Activated CD8-positive, alpha-beta T cell treated with anti-CD3 and anti-CD28 coated beads, Interleukin-2, amount 10 ng/mL, durations not matched to agents 7 days and 5 days (primary cell): Measurements from ENCODE around the gene SPDYE6. TPM values are rescaled to one million over a fixed set of nuclear protein-coding genes. Genes with fewer than 3 reads are reported as not detected.

ENCODE experiments used
- microRNA-seq: library from miRNA; unstranded; fragments of <30 nt; microRNA quantifications from one replicate; pipeline ENCODE4 v1.2.0, GENCODE V29; 2022
- total RNA-seq, 2 experiments: library from RNA; stranded (reverse); gene quantifications; one replicate each; pipeline ENCODE4 v1.2.3, GENCODE V29; 2021

The SPDYE6 gene
- total RNA-seq, 2 experiments from 2014 or later, result not detected

Small RNAs within 50 kb of the gene (microRNA-seq; reads per million reads assigned to microRNA genes)
- gene MIR548O, result not detected

Other genes starting within 250 kb of the SPDYE6 start
- under 1 TPM; 0.16 to 0.52 TPM for gene SH2B2, start 69.6 kb downstream of the SPDYE6 start, total RNA-seq
- 10 to 100 TPM; 26.8 to 28.1 TPM for gene PRKRIP1, start 39.9 kb upstream of the SPDYE6 start, total RNA-seq
- 10 to 100 TPM; 72.5 to 72.8 TPM for gene ORAI2, start 77.1 kb upstream of the SPDYE6 start, total RNA-seq
- 10 to 100 TPM; 10.8 to 11.1 TPM for gene ALKBH4, start 108.4 kb upstream of the SPDYE6 start, total RNA-seq
- 10 to 100 TPM; 16.7 to 21.7 TPM for gene LRWD1, start 108.5 kb upstream of the SPDYE6 start, total RNA-seq
- gene POLR2J, start 122.5 kb upstream of the SPDYE6 start, total RNA-seq, result 10 to 100 TPM; 55.7 to 62.0 TPM
- 10 to 100 TPM; 18.9 to 21.1 TPM for gene RASA4B, start 161.3 kb upstream of the SPDYE6 start, total RNA-seq
- 10 to 100 TPM; 24.1 to 27.1 TPM for gene UPK3BL2, start 187.3 kb upstream of the SPDYE6 start, total RNA-seq
- under 1 TPM in 1 of 2 experiments, not detected in 1; 0.31 TPM for gene SPDYE2, start 194.8 kb upstream of the SPDYE6 start, total RNA-seq
- gene POLR2J3, start 216.1 kb upstream of the SPDYE6 start, total RNA-seq, result 10 to 100 TPM; 52.4 to 59.4 TPM